Right lung (tissue), 5 donors: ENCODE measurements around the gene IGSF21. TPM values are rescaled to one million over a fixed set of nuclear protein-coding genes. Genes with fewer than 3 reads are reported as not detected.
"Not testable (repeated sequence)": the region's sequence is repeated elsewhere in the genome, so short reads cannot be mapped to it uniquely, and the experiment has no call there.

Experiments used
- DNase-seq, 2 donors: peaks; one replicate each; pipeline ENCODE4 v3.0.0-alpha.2; 2013
- polyA plus RNA-seq, 5 donors: library from polyadenylated mRNA; unstranded; fragments of 120-200 nt; gene quantifications; one replicate each; pipeline versions ENCODE4 v1.2.1 to v1.2.3, GENCODE V29; 2013; ENCODE audit warnings: inconsistent platforms in 1 of 5, low replicate concordance in 1 of 5; ENCODE audit not compliant: insufficient read length in 5 of 5, insufficient read depth in 1 of 5

IGSF21 gene
- polyA plus RNA-seq, 5 donors, result 0.06 to 0.26 (median 0.15) TPM

DNA sequence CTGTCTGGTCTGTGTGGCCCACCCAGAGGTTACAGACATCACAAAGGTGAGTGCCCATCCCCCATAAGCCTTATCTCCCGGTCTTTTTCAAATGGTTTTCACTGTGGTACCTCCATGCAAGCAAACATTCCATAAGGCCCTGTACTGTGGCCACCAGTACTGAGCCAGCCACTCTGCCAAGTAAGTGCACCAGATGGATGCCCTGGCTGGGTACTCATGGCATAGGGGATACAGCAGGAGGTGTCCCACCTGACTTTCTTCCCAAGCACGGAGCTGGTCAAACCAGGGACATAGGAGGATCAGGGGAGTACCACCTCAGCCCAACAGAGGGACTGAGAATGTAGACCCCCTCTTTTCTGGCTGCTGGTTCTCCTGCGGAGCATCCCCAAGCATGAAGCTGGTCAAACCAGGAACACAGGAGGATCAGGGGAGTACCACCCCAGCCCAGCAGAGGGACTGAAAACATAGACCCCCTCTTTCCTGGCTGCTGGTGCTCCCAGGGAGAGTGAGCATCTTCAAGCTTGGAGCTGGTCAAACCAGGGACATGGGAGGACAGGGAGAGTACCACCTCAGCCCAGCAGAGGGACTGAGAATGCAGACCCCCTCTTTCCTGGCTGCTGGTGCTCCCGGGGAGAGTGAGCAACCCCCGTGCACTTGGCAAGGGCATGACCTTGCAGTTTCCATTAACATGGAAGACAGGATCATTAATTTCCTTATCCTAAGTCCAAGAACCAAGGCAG, 291.4 kb downstream of the IGSF21 start:
- no peak for DNase-seq

DNA sequence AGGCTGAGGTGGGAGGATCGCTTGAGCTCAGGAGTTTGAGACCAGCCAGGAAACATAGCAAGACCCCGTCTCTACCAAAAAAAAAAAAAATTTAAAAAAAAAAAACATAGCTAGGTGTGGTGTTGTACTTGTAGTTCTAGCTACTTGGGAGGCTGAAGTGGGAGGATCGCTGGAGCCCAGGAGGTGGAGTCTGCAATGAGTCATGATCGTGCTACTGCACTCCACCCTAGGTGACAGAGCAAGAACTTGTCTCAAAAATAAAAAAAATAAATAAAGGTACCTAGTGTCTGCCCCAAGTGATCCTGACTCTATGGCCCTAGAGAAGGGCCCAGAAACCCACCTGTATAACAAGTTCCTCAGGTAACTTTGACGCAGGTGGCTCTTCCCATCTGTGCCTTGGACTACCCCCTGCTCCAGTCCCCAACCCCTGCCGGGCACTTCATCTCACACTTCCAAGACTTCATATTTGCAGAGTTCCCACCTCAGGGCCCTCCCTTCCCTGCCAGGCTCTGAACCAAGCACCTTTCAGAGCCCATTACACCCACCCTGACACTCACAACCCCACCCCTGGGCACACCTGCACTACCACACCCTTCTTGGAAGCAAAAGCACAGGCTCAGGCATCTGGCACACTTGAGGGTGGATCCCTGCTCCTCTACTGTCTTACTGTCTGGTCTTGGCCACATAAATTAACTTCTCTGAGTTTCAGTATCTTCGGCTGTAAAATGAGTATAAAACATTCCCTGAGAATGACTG, 292.9 kb downstream of the IGSF21 start:
- no peak for DNase-seq

DNA sequence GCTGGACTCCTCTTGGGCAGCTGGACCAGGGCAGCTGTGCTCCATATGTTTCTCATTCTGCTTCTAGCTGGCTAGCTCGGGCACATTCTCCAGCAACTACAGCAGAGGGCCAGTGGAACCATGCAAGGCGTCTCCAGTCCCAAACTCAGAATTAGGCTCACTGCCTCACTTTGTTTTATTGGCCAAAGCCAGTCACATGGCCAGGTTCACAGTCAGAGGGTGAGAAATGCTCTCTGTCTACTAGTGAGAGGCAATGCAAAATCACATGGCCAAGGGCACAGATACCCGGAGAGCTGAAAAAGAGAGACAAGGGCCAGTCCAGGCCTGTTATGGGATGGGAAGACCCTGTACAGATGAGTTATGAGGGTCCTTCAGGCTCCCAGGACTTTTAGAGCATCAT, 294.3 kb downstream of the IGSF21 start:
- no peak for DNase-seq

DNA sequence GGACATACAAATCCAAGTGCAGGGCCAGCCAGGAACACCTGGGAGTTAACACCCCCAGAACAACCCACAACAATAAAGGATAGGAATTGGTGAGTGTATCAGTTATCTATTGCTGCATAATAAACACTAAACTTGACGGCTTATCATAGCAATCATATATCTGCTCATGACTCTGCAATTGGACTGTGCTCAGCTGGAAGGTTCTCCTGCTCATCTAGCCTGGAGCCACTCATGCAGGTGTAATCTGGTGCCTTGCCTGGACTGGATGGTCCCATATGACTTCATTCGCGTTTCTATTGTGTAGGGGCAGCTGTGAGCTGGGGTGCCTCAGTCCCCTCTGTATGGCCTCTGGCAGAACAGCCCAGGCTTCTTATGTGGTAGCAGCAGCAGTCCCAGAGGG, 296.9 kb downstream of the IGSF21 start:
- no peak for DNase-seq

DNA sequence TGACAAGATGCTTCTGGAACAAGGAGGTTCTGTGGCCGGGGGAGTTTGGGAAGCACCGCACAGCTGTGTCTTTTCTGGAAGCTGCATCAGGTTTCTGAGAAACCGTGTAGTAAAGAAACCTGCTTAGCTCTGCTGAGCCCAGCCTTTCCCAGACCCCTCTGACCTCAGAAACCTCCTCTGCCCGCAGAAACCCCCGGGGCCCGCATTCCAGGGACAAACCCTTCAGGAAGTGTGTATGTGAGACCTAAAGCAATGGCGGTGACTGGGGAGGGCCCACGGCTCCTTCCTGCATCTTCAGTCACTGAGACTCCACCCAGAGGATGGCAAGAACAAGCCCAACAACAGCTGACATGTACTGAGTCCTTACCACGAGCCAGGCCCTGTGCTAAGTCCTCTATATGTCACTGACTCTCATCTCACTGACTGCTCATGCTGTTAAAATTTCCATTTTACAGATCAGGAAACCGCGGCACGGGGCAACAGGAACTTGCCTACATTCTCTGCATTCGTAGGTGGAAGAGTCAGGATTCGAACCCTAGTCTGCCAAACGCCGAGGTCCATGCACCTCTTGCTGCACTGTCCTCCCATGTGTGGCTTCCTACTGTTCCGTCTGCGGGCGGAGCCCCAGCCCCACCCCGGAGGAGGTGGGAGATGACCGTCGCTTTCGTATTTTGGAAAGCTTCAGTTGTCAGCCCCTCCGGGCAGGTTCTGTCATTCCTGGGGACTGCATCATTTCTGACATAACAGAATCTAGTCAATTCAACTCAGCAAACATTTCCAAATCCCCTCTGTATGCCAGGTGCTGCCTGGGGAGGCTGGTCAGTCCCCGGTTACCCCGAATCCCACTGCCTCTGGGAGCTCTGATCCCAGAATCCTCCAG, 299.8 kb downstream of the IGSF21 start:
- no peak for DNase-seq

DNA sequence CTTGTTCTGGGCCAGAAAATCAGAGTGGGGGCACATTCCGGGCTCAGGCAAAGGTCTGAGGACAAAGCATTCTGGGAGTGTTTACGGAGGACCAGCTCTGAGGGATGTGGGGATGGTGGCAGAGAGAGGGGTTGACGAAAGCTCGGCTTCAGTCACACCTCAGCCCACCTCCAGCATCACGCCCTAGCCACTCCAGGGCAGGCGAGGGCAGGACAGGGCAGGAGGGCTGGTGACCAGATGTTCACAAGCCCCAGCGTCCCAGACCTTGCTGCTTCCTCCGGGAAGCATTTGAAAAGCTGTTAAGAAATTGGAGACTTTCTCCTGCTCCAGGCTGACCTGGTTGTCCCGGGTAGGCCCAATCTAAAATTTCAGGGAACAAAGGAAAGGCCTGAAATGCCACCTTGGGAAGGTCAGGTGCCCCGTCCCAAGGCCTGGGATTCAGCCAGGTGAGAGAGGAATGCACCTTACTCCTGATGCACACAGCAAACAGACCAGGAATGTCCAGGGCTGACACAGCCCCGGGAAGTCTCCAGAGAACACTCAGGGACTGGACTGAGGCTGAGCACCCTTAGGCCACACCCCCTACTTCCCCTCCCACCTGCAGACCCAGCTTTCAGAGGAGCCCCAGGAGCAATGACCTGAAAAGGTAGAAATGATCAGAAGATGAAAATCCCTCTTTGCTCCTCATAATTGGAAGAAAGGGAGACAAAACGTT, 301.2 kb downstream of the IGSF21 start:
- DNase-seq, result no peak

DNA sequence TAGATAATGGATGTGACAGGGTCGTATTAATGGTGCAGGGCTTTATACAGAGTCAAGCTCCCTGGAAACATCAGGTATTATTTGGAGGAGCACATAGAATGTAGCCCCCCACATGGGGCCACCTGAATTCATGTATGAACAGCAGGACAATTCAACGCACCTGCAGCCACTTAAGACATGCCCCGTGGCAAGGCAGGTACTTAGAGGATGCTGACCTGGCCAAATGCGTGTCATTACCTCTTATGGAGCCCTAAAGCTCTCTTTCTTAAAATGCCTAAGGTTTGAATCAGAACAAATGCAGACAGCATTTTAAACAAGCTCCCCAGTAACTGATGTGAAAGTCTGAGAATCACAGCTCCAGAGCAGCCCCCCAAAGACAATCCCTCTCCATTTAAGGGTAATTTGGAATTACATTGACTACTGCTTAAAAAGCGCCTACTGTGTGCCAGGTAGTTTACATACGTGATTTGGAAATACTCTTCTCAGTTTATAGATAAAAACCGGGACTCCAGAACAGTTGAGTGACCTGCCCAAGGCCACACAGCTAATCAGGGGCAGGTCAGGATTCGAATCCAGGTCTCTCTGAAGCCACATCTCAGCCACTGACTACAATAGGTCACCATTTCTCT, 302.1 kb downstream of the IGSF21 start:
- no peak for DNase-seq

DNA sequence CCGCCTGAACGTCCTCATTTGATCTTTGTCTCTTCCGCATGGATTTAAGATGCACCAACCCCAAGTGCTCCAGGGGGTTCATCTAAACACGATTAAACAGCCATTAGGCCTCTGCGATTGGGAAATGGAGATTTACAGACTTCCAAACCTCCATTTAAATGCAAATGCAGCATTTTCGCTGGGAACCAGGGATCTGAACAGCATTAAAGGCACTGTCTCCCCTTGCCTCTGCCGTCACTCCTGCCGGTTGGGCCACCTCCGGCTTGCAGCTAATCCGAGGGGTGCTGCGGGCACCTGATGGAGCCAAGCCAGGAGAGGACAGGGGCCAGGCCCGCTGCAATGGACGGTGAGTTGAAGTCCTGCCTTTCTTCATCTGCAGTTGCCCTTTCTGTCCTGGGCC, 302.8 kb downstream of the IGSF21 start:
- no peak for DNase-seq

DNA sequence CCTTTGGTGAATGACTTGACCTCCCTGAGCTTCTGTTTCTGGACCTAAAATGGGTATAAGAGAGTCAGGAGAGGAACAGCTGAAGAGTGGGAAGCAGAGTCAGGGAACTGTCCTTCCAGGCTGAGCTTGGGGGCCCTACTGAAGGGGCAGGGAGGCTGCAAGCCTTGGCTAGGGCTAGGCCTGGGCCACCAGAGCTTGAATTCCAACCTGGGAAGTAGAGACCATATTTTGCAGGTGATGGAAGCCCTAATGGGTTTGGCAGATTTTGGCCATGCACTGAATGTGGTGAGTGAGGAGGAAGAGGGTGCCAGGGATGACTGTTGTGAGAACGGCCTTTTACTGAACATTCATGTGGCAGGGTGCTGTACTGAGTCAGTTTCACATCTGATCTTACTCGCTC, 303.7 kb downstream of the IGSF21 start:
- no peak for DNase-seq

DNA sequence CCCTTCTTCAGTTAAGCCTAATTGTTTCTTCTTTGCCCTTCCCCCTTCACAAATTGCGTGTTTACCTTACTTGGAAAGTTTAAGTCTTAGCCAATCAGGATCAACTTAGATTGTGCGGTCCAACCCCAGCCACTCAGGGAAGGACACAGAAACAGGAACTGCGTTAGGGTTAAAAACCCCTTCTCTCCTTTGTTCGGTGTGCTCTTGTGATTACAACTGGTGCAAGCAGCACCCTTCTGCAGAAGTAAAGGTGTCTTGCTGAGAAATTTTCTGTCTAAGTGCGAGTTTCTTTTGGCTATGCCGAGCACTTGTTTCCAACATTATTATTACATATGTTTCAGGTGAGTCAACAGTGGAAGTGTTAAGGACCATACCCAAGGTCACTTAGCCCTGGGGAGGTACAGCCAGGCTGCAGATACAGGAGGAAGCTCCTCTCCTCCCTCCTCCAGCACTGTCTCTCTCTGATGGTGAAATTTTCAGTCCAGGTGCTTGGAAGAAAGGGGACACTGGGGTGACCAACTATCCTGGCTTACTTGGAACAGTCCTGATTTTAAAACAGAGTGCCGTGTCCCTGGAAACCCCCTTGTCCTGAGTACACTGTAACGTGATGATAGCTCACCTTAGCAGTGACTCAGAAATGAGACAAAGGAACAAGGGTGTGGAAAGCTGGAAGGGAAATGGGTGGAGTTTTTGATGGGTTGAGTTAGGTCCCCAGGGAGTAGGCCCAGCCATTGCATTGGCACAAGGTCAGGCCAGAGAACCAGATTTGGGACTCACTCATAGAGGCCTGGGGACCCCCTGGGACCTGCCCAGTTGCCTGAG, 304.4 kb downstream of the IGSF21 start:
- no peak for DNase-seq

DNA sequence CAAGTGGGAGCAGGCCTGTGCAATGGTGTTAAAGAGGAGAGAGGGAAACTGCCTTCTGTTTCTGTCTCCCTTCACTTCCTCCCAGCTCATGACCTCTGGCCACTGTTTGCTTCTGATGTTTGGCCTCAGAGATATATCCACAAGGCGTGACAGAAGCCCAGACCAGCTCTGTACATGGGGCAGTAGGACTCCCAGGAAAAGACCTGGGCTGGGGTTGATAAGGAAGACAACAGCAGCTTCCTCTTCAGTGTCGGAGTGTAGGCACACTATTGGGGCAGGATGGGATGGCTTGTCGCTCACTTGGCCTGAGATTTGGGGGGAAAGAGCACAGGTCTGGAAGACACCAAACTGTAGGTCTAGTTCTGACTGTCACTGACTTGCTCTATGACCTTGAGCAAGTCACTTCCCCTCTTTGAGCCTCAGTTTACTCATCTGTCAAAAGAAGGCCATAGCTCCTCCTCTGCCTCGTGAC, 305.3 kb downstream of the IGSF21 start:
- no peak for DNase-seq

DNA sequence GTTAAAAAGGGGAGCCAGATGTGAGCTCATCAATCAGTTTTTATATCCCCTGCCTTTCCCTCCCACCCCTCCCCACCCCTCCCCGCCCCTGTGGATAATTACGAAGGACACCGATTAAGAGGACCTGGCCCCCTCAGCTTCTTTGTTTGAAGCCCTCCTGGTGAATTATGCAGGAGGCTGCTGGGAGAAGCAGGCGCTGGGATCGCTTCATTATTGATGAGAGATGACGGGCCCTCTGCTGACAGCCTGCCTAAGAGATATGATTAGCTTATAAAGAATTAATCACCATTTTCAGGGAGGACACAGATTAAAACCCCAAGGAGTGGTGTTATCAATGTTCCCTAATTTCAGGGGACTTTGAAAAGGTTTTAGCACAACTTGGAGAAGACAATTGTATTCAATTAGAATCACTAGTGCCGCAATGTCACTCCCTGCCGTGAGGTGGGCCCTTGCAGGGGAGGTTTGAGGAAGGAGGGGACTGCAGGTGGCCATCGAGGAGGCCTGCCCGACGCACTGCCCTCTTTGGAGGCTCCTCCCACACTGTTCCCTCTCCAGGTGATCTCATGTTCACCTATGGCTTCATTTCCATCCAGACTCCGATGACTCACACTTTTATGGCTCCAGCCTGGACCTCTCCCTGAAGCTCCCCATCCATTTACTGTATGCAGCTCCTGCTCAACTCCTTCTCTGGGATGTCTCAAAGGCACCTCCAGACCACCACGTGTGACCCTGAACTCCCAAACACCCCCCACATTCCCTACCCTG, 306.1 kb downstream of the IGSF21 start:
- DNase-seq, result no peak

DNA sequence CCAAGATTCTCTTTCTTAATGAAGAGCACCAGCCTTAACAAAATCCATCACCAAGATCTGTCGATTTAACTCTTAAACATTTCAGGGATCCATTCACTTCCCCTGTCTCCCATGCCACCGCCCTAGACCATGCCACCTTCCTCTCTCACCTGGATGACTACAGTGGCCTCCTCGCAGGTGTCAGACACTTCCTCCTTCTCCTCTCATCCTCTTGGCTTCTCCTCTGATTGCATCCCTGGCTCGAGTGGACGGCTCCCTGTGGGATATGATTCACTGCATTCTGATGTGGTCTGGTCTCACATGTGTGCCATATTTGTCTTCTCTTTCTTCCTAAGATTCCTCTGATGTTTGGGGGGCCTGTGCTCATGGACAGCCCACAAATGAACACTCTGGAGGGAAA, 306.7 kb downstream of the IGSF21 start:
- no peak for DNase-seq

DNA sequence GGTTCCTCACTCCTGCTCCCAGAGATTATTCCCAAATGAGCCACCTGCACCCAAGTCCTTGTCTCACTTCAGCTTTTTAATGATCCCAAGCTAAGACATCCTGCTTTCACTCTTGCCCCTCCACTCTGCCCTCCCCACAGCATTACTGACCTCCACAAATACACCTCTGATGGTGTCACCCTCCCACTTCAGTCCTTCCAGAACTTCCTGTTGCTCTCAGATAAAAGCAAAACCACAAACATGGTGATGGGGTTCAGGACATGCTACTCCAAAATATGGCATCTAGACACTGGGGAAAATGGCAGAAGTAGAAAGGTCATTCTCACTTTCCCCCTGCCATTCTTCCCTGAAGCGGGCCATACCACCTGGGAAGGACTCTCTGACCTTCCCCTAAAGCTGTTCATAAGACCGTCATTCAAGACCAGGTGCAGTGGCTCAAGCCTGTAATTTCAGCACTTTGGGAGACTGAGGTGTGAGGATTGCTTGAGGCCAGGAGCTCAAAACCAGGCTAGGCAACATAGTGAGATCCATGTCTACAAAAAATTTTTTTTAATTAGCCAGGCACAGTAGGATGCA, 307.4 kb downstream of the IGSF21 start:
- DNase-seq, result no peak

DNA sequence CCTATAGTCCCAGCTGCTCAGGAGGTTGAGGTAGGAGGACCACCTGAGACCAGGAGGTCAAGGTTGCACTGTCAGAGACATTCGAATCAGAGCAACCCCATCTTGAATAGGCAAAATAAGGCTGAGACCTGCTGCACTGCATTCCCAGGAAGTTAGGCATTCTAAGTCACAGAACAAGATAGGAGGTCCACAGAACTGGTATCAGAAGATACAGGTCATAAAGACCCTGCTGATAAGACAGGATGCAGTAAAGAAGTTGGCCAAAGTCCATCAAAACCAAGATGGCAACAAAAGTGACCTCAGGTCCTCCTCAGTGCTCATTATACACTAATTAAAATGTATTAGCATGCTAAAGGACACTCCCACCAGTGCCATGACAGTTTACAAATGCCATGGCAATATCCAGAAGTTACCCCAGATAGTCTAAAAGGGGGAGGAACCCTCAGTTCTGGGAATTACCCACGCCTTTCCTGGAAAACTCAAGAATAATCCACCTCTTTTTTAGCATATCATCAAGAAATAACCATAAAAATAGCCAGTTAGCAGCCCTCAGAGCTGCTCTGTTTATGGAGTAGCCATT, 307.9 kb downstream of the IGSF21 start:
- no peak for DNase-seq

DNA sequence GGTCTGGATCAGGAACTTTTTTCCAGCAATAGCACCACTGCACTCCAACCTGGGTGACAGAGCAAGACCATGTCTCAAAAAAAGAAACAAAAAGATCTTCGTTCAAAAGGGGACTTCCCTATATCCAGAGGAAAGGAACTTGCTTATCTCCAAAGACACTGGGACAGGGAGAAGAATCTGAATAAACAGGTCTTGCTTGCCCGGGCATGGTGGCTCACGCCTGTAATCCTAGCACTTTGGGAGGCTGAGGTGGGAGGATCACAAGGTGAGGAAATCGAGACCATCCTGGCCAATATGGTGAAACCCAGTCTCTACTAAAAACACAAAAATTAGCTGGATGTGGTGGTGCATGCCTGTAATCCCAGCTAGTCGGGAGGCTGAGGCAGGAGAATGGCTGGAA, 308.5 kb downstream of the IGSF21 start:
- not testable (repeated sequence) for DNase-seq

DNA sequence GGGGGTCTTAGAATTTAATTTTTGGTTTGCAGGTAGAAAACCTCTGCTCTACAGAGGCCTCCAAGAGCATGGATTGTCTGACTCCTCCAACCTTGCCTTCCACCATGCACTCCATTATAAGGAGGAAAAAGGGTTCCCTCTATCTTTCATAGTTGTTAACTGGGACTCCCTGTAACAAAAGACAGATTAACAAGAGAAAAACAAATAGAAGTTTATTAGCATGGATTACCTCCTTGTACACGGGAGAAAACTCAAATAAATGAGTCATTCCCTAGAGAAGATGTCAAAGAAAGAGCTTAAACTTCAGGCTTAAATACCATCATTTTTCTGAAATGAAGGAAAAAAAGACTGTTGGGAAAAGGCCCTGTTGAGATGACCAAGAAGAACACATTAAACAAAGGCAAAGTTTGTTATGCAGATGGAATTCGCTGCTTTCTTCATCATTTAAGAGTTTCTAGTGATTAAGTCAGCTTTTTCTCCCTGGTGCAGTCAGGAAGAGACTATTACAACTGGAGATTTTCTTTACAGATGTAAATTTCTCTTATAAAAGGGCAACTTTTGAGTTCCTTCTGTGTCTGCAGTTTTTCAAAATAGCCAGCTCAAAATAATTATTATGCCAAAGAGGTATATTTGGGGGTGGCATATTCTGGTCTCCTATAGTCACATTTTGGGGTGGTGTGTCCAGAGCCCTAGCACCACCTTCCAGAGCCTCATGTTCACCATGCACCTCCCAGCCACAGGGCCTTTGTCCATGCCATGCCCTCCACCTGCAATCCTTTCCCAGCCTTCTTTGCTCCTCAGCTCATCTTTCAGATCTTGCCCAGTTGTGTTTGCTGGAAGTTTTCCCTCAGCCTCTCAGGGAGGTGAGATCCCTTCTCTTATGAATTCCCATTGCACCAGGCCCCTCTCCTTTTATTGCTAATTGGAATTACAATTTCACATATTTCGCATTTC, 310.0 kb downstream of the IGSF21 start:
- DNase-seq, result no peak
